ENCODE measurements around the gene TEAD4.

Gene TEAD4

DNA sequence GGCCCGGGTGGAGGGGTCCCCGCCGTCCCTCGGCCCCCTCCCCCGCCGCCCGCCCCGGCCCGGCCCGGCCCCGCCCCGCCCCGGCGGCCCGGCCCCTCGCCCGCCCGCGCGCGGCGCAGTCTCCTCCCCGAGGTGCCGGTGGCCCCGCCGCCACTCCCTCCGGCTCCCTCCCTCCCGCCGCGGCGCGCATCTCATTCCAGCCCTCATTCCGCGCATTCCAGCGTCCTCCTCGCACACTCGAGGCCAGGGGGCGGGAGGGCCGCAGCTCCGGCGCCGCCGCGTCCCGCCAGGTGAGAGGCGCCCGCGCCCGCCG is at the start of gene TEAD4:
Gene TEAD4, plus strand, starts transcription at position 206 of the 313 bp plus-strand sequence.
- no peak for DNase-seq

DNA sequence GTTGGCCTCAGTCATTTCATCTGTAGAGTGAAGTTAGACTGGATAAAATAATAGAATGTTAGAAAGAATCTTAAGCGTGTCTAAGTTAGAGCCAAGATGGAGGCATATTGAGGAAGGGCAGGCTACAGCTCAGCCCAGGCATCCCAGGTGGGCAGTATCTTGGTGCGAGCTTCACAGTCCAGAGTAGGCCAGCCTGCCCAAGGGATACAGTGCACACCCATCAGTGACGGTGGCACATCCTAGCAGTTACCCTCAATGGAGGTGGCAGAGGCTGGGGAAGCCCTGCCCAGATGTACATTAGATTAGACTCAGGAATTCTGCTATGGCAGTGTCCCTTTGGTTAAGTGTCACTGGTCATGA is 47.0 kb upstream of the TEAD4 start:
- no peak for DNase-seq

DNA sequence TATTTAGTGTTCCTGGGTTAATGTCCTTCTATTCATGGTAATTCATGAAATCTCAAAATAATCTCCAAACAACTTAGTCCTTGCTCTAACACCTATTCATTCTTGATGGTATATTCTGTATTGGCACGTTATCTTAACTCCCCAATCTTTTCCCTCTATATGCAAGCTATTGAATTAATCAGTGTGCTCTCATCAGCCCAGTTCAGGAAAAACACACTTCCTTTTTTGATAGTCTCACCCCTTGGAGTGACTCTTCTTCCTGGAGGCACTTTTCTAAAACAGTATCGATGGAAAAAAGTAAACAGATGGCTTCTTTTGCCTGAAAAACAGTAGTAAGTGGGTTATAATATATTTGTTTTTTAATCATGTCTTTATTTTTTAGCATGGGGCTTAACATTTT is 39.9 kb upstream of the TEAD4 start:
- no peak for DNase-seq

DNA sequence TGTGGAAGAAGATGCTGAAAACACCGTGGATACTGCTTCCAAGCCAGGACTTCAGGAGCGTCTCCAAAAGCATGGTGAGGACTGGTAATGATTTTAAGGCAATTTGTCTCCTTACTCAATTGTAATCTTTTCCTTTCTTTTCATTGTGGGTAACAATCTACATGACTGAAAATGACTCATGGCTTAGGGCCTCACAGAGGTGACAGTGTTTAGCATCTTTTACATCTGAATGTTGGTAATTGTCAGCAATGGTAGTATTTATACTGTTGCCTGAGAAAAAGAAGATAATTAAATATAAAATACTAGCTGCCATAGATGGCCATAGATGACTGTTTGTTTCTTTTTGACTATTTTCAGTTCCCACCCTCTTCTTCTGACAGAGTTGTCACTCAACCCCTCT is 36.9 kb upstream of the TEAD4 start:
- DNase-seq, result no peak

DNA sequence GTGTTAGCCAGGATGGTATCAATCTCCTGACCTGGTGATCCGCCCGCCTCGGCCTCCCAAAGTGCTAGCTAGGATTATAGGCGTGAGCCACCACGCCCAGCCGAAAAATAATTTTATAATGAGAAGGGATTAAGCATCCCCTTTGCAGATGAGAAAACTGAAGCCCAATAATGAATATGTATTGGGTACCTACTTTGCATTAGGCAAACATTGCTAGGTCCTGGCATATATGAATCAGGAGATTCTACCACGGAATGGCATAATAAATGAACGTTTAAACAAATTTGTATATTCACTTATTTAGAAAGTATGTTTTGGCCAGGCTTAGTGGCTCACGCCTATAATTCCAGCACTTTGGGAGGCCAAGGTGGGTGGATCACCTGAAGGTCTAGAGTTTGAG is 36.1 kb upstream of the TEAD4 start:
- DNase-seq, result no peak

DNA sequence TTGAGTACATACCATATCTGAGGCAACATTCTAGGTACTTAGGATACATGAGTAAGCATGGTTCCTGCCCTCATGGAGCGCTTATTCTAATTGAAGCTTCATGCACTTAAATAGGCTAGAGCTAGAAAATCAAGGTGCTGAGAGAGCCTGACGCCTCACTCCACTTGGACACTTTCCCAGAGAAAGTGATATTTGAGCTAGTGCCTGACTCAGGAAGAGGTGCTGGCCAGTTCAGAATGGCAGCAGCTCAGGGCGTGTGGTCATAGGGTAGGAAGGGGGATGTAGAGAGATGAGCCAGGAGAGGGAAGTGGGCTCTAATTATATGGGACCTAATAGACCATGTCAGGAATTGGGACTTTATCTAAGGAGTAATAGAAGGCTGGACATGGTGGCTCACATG is 35.2 kb upstream of the TEAD4 start:
- no peak for DNase-seq

DNA sequence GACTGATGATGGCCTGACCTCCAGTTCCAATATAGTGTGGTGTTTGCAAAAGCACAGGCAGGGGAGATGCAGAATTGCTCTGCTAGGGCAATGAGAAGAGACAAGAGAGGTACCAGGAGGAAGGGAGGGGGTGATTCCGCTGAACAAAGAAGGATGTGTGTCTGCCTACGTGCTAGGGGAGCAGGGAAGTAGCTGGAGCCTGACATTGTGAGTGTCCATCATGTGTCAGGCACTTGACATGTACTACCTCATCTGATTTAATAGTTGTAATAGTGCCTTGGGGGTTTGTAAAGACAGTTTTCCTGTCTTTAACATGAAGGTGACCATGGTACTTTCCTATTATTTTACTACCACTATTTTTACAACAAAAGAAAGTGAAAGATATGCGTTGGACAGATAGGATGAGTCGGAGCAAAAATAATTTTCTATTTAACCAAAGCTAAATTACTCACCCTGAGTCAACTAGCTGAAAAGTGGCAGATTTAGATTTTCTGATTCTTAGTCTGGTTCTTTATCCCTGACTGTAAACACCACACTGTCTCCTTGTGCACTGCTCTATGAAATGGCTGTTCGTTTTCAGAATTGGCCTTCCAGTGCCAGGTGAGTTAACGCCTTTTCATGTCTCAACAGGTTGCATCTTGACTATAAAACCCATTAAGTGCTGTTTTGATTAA is 33.7 kb upstream of the TEAD4 start:
- DNase-seq, result no peak

DNA sequence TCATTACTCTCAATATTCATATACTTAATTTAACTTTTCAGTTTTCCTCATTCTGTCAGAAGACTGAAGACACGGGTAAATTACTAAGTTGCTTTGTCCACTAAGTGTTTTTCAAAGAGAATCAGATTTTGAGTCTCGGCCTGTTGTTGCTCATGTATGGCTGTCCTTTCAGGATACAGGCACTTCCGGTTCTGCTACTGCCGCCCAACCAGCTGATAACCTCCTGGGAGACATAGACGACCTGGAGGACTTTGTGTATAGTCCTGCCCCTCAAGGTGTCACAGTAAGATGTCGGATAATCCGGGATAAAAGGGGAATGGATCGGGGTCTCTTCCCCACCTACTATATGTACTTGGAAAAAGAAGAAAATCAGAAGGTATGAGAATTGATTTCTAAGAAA is 28.3 kb upstream of the TEAD4 start:
- DNase-seq, result no peak

DNA sequence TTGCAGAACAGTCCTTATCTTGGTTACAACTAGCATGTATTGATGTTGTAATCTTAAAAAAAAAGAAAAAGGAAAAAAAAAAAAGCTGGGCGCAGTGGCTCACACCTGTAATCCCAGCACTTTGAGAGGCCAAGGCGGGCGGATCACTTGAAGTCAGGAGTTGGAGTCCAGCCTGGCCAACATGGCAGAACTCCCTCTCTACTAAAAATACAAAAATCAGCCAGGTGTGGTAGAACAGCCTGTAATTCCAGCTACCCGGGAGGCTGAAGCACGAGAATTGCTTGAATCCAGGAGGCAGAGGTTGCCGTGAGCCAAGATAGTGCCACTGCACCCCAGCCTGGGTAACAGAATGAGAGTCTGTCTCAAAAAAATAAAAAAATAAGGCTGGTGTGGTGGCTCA is 25.6 kb upstream of the TEAD4 start:
- no peak for DNase-seq

DNA sequence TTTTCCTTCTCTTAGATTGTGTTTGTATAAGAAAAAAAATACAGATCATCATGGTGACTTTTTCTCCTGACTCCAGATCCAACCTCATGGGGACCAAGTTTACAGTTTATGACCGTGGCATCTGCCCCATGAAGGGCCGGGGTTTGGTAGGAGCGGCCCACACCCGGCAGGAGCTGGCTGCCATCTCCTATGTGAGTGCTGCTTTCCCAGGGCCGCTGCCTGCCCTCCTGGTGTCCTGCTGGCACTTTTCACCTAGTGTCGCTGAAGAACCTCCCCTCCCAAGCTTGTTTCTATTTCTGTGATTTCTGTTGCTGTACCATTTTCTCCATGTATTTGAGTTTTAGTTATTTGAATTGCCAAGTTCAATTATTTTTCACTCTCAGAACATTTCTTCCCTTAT is 24.8 kb upstream of the TEAD4 start:
- DNase-seq, result no peak

DNA sequence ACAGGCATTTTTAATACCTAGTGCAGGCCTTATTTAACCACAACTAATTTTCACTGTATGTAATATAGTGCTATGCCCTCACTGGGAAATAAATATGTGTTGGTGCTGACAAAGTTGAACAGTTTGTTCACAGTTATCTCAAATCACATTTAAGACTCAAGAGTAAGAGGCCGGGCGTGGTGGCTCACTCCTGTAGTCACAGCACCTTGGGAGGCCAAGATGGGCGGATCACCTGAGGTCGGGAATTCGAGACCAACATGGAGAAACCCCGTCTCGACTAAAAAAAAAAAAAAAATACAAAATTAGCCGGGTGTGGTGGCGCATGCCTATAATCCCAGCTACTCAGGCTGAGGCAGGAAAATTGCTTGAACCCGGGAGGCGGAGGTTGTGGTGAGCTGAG is 22.9 kb upstream of the TEAD4 start:
- no peak for DNase-seq

DNA sequence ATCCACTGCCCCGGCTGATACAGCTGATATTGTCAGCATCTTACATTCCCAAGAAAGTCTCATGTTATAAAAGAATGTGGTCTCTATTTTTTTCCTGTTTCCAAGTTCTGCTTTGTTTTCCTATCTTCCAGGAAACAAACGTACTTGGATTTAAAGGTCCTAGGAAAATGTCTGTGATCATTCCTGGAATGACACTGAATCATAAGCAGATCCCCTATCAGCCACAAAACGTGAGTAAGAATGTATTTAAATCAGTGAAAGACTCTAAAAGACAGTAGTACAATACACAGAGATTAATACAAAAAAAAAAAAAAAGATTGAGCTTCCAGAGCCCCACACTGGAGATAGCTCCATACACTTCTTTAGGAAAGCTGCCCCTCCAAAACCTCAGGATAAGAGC is 21.7 kb upstream of the TEAD4 start:
- no peak for DNase-seq

DNA sequence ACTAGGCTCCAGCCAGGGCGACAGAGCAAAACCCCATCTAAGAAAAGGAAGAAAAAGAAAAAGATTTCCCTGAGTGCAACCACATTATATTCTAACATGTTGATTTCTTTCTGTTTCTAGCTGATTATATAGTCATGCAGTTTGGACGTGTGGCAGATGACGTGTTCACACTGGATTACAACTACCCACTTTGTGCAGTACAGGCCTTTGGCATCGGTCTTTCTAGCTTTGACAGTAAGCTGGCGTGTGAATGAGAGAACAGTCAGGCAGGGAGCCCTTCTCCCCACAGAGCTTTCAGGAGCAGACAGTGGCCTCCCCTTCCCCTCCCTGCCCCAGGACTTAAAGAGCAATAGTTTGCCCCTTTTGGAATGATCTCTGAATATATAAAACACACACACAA is 20.0 kb upstream of the TEAD4 start:
- DNase-seq, result no peak

DNA sequence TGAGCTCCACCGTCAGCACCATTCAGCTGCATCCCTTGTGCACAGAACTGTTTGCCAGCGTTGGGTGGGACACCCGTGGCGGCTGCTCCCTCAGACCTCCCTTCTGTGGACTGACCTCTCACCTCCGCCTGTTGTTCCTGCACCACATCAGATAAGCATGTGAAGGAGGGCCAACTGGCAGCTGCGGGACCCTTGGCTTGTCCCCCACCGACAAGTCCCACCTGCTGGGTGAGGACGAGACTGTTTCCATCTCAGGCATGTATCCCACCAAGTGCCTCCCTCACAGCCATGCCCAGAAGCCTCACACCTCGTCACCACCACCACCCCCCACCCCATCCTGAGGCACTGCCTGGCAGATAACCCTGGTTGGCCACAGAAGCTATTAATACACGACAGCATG is 18.6 kb upstream of the TEAD4 start:
- no peak for DNase-seq

DNA sequence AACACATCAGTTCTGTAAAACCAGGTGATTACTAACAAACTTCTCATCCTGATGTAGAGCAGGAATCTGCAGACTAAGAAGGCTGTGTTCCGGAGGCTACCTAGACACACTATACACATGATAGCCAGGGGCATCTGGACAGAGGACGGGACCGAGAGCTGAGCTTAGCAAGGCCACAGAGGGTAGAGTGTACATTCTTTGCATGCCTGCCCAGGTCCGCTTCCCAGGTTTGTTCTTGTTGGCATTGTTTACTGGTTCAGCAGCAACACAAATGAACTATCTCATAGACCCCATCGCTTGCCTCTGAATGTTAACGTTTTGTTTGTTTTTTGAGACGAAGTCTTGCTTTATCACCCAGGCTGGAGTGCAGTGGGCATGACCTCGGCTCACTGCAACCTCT is 17.7 kb upstream of the TEAD4 start:
- DNase-seq, result no peak

DNA sequence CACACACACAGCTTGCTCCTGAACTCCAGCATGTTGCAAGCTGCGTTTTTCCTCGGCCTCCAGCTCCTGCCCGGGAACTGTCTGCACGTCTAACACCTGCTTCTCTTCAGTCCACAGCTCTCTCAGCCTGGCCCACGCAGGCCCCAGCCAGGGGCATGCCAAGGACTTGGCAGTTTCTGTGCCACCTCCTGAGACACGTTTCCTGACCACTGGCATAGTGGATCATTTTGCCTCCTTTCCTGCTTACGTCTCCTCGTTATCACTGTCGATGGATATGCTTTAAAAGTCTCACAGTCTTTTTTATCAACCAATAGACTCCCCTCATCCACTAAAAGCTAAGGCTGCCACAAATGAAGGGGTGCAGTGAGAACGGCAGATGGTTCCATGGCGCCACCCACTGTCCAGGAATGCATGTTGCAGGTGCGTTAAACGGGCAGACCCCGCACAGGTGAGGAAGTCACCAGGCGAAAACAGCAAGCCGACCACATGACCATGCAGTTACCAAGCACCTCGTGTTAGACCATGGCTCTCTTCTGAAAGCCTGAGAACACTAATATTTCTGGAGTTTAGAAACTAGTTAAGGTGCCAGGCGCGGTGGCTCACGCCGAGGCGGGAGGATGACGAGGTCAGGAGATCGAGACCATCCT is 14.7 kb upstream of the TEAD4 start:
- peak in 1 of 2 donors; percentile 1 for DNase-seq

DNA sequence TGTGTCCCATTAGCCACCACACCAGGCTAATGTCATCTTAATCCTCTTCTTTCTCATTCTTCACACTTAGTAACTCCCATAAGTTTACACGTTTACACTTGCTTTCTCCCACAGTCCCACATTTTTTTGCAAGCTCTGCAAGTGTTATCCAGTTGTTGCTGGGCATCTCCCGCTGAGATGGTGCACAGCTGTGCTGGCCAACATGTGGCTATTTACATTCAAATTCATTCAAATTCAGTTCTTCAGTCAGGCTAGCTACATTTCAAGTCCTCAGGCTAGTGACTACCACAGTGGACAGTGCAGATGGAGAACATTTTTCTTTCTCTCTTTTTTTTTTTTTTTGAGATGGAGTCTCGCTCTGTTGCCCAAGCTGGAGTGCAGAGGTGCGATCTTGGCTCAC is 9.8 kb upstream of the TEAD4 start:
- no peak for DNase-seq

DNA sequence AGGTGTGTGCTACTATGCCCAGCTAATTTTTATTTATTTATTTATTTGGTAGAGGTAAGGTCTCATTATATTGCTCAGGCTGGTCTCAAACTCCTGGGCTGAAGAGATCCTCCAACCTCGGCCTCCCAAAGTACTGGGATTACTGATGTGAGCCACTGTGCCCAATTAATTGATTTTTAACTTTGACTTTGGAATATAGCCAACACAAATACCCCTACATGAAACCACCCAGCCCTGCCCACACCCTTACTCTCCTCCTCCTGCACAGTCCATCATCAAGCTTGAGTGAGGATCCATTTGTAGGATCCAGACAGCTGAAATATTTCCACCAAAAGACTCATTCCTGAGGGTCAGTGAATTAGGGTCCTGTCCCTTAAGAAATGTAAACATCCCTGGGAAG is 3.3 kb upstream of the TEAD4 start:
- DNase-seq, result no peak

DNA sequence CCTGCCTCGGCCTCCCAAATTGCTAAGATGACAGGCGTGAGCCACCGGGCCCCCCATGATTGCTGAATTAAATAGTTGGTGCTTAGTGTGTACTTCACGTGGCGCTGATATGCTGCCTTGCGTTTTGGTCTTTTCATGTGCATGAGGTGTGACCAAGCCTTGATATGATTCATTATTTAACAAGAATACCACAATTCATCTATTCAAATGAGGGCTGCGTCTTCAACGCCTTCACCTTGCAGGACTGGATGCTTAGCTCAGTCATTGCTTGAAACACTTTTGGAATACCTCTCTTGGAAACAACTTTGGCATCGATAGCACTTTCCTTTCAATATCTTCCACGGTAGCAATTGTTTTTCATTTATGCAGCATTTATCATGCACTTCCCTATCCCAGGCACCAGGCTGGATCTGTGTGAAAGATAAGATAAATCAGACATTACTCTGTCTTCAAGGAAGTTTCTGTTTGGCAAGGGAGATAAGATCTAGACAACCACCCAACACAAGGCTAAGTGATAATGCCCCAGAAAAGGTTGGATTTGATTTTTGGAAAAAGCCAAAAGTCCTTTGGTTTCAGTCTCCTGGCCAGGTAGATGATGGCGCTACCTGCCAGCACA is 1.3 kb upstream of the TEAD4 start:
- no peak for DNase-seq

DNA sequence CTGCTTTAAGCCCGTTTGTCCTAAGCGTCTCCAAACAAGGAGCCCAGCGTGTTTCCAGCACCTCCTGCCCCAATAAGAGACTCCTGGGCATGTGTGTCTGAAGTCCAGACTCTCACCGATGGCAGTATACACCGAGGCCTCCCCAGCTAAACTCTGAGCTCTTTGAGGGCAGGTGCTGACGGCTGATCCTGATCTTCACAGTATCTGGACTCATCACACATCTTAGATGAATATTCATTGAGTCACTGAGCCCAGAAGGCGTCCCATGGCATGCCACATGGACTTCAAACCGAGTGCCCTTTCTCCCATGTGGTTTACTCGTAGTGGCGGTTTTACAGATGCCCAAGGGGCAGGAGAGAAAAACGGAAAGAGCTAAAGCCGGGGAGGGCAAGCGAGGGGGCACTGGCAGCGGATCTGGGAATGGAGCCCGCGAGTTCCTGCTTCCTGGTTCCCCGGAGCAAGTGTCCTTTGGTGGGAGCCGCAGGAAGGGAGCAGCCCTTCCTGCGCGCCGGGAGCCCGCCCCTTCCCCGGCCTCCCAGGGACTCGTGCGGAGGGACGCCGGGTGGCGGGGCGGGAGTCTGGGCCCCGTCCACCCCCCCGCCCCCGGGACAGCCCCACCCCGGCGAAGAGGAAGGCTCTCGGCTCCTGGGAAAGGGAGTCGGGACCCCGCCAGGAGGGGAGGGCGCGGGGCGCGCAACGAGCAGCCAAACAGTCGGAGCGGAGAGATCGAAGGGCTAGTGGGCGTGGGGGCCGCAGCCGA is 585 bp upstream of the TEAD4 start:
- no peak for DNase-seq

DNA sequence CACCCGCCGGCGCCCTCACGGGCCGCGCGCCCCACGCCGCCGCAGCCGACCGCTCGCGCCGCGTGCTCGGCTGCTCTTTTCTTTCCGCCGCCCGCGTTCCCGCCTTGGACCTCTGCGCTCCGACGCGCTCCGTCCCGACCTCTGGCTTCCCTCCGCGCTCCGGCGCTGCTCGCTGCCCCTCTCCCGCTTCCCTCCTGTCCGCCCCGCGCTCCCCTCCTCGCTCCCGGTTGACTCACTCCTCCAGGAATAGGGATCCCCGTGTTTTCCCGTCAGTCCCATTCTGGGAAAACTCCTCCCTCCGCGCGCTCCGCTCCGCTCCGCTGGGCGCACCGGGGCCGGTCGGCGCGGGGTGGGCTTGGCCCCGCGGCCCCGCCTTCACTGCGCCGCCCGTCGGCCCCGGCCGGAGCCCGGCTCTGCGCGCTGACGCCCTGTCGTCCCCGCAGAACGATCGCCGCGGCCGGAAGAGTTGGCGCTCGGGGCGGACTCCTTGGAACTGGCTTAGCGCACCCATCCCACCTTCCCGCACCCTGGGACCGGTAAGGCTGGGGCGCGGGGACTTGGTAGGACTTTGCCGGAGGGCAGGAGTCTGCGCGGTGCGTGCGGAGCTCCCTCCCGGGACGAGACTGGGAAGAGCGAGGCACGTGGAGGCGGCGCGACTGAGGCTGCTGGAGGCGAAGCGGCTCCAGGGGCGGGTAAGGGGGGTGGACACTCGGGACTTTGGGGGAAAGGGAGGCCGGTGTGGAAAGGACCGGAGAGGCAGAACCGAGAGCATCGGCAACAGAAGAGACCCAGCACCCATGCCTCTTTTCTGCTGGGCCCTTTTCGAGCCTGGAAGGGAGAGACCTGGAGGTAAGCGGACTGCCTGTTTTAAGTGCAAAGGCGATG is 550 bp downstream of the TEAD4 start:
- DNase-seq, result no peak

DNA sequence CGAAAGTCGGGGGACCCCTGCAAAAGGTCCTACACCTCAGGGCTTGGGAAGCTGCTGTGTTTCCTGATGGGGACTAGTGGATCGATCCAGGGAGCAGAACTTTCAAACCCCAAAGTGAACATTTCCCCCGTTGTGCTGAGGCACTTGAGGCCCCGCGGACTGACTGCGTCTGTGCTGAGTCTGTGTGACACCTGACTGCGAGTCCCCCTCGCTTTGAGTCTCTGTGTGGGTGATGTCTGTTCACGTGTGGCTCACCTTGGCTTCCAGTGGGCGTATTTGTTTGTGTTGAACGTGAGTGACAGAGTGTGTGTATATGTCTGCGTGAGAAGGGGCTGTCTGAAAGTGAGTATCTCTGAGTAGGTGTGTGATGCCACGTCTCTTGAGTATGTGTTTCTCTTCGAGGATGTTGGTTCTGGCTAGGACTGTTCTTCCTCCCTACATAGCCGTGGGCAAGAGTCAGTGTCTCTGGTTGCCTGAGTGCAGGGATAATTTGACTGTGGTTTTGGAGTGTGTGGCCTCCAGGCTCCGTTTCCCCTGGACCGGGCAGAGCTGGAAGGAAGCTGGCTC is 1.3 kb downstream of the TEAD4 start:
- no peak for DNase-seq
